ENCODE measurements around the gene RASSF9.

The RASSF9 gene

DNA sequence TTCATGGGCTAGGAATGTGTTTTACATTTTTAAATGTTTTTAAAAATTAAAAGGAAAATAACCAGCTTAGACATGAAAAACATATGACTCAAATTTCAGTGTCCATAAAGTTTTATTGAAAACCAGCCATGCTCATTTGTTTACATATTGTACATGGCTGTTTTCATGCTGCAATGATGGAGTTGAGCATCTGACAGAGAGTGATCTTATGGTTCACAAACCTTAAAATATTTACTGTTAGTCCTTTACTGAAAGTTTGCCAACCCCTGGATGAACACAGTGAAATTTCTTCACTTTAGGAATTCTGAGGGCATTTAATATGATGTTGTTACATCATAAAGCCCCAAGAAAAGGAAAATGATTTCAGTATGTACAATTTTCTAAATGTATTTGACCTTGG is 16.1 kb downstream of the RASSF9 start:
- Histone ChIP-seq H3K36me3 (no peaks in the 10 kb centered on the region), H3K9me3 (ENCODE audit: severe bottlenecking) (no peaks in the 10 kb centered on the region), H3K27me3 (ENCODE audit: insufficient read depth, low read depth, severe bottlenecking) (no peaks in the 10 kb centered on the region), H3K4me3 (ENCODE audit: low read depth, low read length) (no peak overlapping the region), H3K27ac (no peak overlapping the region)
- DNase-seq = no peak
- TF ChIP-seq CTCF (IDR thresholded peaks at IDR 0.05; ENCODE audit: low read depth, low read length) = no peak

DNA sequence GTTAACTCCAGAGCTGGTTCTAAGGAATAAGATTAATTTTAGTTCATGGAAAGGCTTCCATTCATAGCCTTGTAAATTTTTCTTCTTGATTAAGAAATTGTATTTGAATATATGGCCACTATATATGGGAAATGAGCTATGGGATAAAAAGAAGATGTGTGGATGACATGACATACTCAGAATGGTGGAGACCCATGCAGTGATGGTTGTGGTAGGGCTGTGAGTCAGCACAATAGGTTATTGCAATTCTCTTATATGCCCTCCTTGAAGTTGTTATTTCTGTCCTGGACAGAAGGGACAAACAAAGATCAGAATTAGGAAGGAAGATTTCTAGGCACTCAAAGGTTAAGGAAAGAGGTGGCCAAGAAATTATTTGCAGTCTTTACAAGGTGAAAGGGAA is 21.5 kb downstream of the RASSF9 start:
- Histone ChIP-seq H3K9me3 (ENCODE audit: severe bottlenecking) (no peaks in the 10 kb centered on the region), H3K4me3 (ENCODE audit: low read depth, low read length) (no peak overlapping the region), H3K27me3 (ENCODE audit: insufficient read depth, low read depth, severe bottlenecking) (no peaks in the 10 kb centered on the region), H3K27ac (no peak overlapping the region), H3K36me3 (no peaks in the 10 kb centered on the region)
- DNase-seq = no peak
- no peak for TF ChIP-seq CTCF (IDR thresholded peaks at IDR 0.05; ENCODE audit: low read depth, low read length)

GRCh38 chr12:85814071-85814470 is 22.1 kb downstream of the RASSF9 start:
- DNase-seq = no peak
- no peak overlapping the region for H3K27ac ChIP-seq
- H3K36me3 ChIP-seq = no peaks in the 10 kb centered on the region
- no peak overlapping the region for H3K4me3 ChIP-seq (ENCODE audit: low read depth, low read length)
- no peaks in the 10 kb centered on the region for H3K9me3 ChIP-seq (ENCODE audit: severe bottlenecking)
- TF ChIP-seq CTCF (IDR thresholded peaks at IDR 0.05; ENCODE audit: low read depth, low read length) = no peak
- H3K27me3 ChIP-seq (ENCODE audit: insufficient read depth, low read depth, severe bottlenecking) = no peaks in the 10 kb centered on the region

GRCh38 chr12:85809500-85809899 is 26.7 kb downstream of the RASSF9 start:
- Histone ChIP-seq H3K27me3 (ENCODE audit: insufficient read depth, low read depth, severe bottlenecking) (no peaks in the 10 kb centered on the region), H3K36me3 (no peaks in the 10 kb centered on the region), H3K4me3 (ENCODE audit: low read depth, low read length) (no peak overlapping the region), H3K27ac (no peak overlapping the region), H3K9me3 (ENCODE audit: severe bottlenecking) (no peaks in the 10 kb centered on the region)
- TF ChIP-seq CTCF (IDR thresholded peaks at IDR 0.05; ENCODE audit: low read depth, low read length) = no peak
- no peak for DNase-seq

GRCh38 chr12:85807730-85808129 is 28.5 kb downstream of the RASSF9 start:
- H3K27ac ChIP-seq = no peak overlapping the region
- no peaks in the 10 kb centered on the region for H3K27me3 ChIP-seq (ENCODE audit: insufficient read depth, low read depth, severe bottlenecking)
- no peak for DNase-seq
- H3K36me3 ChIP-seq = no peaks in the 10 kb centered on the region
- no peaks in the 10 kb centered on the region for H3K9me3 ChIP-seq (ENCODE audit: severe bottlenecking)
- no peak overlapping the region for H3K4me3 ChIP-seq (ENCODE audit: low read depth, low read length)
- no peak for TF ChIP-seq CTCF (IDR thresholded peaks at IDR 0.05; ENCODE audit: low read depth, low read length)

- no peak for DNase-seq
- Histone ChIP-seq H3K4me3 (ENCODE audit: low read depth, low read length) (no peak overlapping the region), H3K9me3 (ENCODE audit: severe bottlenecking) (no peaks in the 10 kb centered on the region), H3K36me3 (no peaks in the 10 kb centered on the region), H3K27ac (no peak overlapping the region), H3K27me3 (ENCODE audit: insufficient read depth, low read depth, severe bottlenecking) (no peaks in the 10 kb centered on the region)
- TF ChIP-seq CTCF (IDR thresholded peaks at IDR 0.05; ENCODE audit: low read depth, low read length) = no peak
Measured at GRCh38 chr12:85805654-85806053, 30.6 kb downstream of the RASSF9 start.

Data from WERI-Rb-1 (cell line).